ENCODE results near the gene TRIM16. TPM values are rescaled to one million over a fixed set of nuclear protein-coding genes. Genes with fewer than 3 reads are reported as not detected.
"Not testable (repeated sequence)": the region's sequence is repeated elsewhere in the genome, so short reads cannot be mapped to it uniquely, and the experiment has no call there.

The TRIM16 gene
- total and polyA plus RNA-seq, 9 of the 15 experiments (the other 6 are each of a cell fraction or from before 2014, with no cell fraction given) = 3.5 to 9.2 (median 8.2) TPM

- intact Hi-C loops (cut with micrococcal nuclease) = not testable (repeated sequence)
Measured at GRCh38 chr17:15583313-15583712, 100.8 kb downstream of the TRIM16 start.

GRCh38 chr17:15581462-15581861 is 102.6 kb downstream of the TRIM16 start:
- POLR2A ChIA-PET; H4K20me1 ChIP-seq (replicated peaks; ENCODE audit: control insufficient read depth, insufficient read depth, low read length); CTCF ChIA-PET (ENCODE audit: low intra/inter-chr PET ratio); DNase-seq (ENCODE audit: extremely low read depth in 1 of 4, low spot score in 3 of 4); H3K27ac ChIP-seq (ENCODE audit: extremely low read depth, low read depth, low read length); H3K4me3 ChIP-seq; H3K4me2 ChIP-seq (ENCODE audit: insufficient read depth, low read length); FAIRE-seq; H3K36me3 ChIP-seq (ENCODE audit: control insufficient read depth, insufficient read depth, low read length); H3K9ac ChIP-seq (ENCODE audit: insufficient read depth in 1 of 2, low read depth in 2 of 2, low read length in 2 of 2); ATAC-seq; H3K9me1 ChIP-seq (ENCODE audit: control insufficient read depth, insufficient read depth, low read length); in situ Hi-C loops (cut with MboI); H3K27me3 ChIP-seq (ENCODE audit: control insufficient read depth in 2 of 2, insufficient read depth in 2 of 2, low read length in 2 of 2); H3K79me2 ChIP-seq (ENCODE audit: control insufficient read depth, insufficient read depth, low read length); H3K4me1 ChIP-seq (replicated peaks in 1 of 2; ENCODE audit: control insufficient read depth in 2 of 2, insufficient read depth in 2 of 2, low read length in 2 of 2); H2AFZ ChIP-seq (ENCODE audit: low read depth, low read length); H3K9me3 ChIP-seq (replicated peaks; ENCODE audit: control insufficient read depth, insufficient read depth, low read depth, low read length); intact Hi-C loops (cut with micrococcal nuclease); BruUV-seq (replicated peaks): not testable (repeated sequence)
- 5% methylated on average over 3 of the region's 4 CpGs for WGBS (ENCODE audit: insufficient coverage, low coverage, missing lambda C conversion rate)

More at GRCh38 chr17:15583313-15583712, 100.8 kb downstream of the TRIM16 start:
- POLR2A ChIA-PET; H3K27me3 ChIP-seq (ENCODE audit: control insufficient read depth in 2 of 2, insufficient read depth in 2 of 2, low read length in 2 of 2); ATAC-seq; FAIRE-seq; H3K27ac ChIP-seq (ENCODE audit: extremely low read depth, low read depth, low read length); H3K36me3 ChIP-seq (ENCODE audit: control insufficient read depth, insufficient read depth, low read length); BruUV-seq (replicated peaks); H4K20me1 ChIP-seq (replicated peaks; ENCODE audit: control insufficient read depth, insufficient read depth, low read length); H3K79me2 ChIP-seq (ENCODE audit: control insufficient read depth, insufficient read depth, low read length); H2AFZ ChIP-seq (ENCODE audit: low read depth, low read length); CTCF ChIA-PET (ENCODE audit: low intra/inter-chr PET ratio); H3K9ac ChIP-seq (ENCODE audit: insufficient read depth in 1 of 2, low read depth in 2 of 2, low read length in 2 of 2); in situ Hi-C loops (cut with MboI); DNase-seq (ENCODE audit: extremely low read depth in 1 of 4, low spot score in 3 of 4); H3K4me3 ChIP-seq; H3K4me1 ChIP-seq (replicated peaks in 1 of 2; ENCODE audit: control insufficient read depth in 2 of 2, insufficient read depth in 2 of 2, low read length in 2 of 2); H3K4me2 ChIP-seq (ENCODE audit: insufficient read depth, low read length); H3K9me3 ChIP-seq (replicated peaks; ENCODE audit: control insufficient read depth, insufficient read depth, low read depth, low read length); H3K9me1 ChIP-seq (ENCODE audit: control insufficient read depth, insufficient read depth, low read length): not testable (repeated sequence)
- 0% methylated on average over 2 of the region's 5 CpGs for WGBS (ENCODE audit: insufficient coverage, low coverage, missing lambda C conversion rate)

Small RNA genes lying within 50 kb of the gene (small RNA-seq; reads per million reads assigned to genes)
- gene AC005838.1 (not detected), gene ZNF29P (not detected)

Other genes starting within 250 kb of the TRIM16 start
- gene CDRT4, start 216.7 kb downstream of the TRIM16 start, total RNA-seq (2014; rRNA removed) = 3.5 and 4.4 TPM in 2 replicates
- 4.2 and 7.3 TPM in 2 replicates for gene CDRT4, start 216.7 kb downstream of the TRIM16 start, total RNA-seq (2014; rRNA removed; fragmentation: Illumina TruSeq; extraction: Trizol)
- 1.5 and 1.7 TPM in 2 replicates for gene CDRT4, start 216.7 kb downstream of the TRIM16 start, total RNA-seq (2015; rRNA removed; fragmentation: Illumina TruSeq; extraction: Trizol)
- gene CDRT4, start 216.7 kb downstream of the TRIM16 start, total RNA-seq (2021) = 3.0 and 3.1 TPM in 2 replicates
- gene CDRT4, start 216.7 kb downstream of the TRIM16 start, polyA plus RNA-seq (2011; rRNA removed) = 2.5 and 2.7 TPM in 2 replicates
- gene CDRT4, start 216.7 kb downstream of the TRIM16 start, polyA plus RNA-seq (2014; fragmentation: Illumina TruSeq; extraction: Trizol) = 4.2 and 4.5 TPM in 2 replicates
- 1 to 10 TPM; 1.9 to 3.7 TPM for gene CDRT4, start 216.7 kb downstream of the TRIM16 start, polyA plus RNA-seq (2014; fragmentation: Nextera tagmentation; extraction: Ambion mirVana)
- 6.2 and 6.4 TPM in 2 replicates for gene CDRT4, start 216.7 kb downstream of the TRIM16 start, polyA plus RNA-seq (2014; rRNA removed)
- gene TVP23C, start 120.8 kb downstream of the TRIM16 start, total RNA-seq (2014; rRNA removed) = 10.4 and 16.7 TPM in 2 replicates
- 16.8 and 19.8 TPM in 2 replicates for gene TVP23C, start 120.8 kb downstream of the TRIM16 start, total RNA-seq (2014; rRNA removed; fragmentation: Illumina TruSeq; extraction: Trizol)
- 10.2 and 12.8 TPM in 2 replicates for gene TVP23C, start 120.8 kb downstream of the TRIM16 start, total RNA-seq (2015; rRNA removed; fragmentation: Illumina TruSeq; extraction: Trizol)
- 6.5 and 8.0 TPM in 2 replicates for gene TVP23C, start 120.8 kb downstream of the TRIM16 start, total RNA-seq (2021)
- gene TVP23C, start 120.8 kb downstream of the TRIM16 start, polyA plus RNA-seq (2011; rRNA removed) = 4.7 and 8.5 TPM in 2 replicates
- 6.6 TPM in 2 replicates for gene TVP23C, start 120.8 kb downstream of the TRIM16 start, polyA plus RNA-seq (2014; fragmentation: Illumina TruSeq; extraction: Trizol)
- 1 to 10 TPM; 5.7 to 6.9 TPM for gene TVP23C, start 120.8 kb downstream of the TRIM16 start, polyA plus RNA-seq (2014; fragmentation: Nextera tagmentation; extraction: Ambion mirVana)
- gene TVP23C, start 120.8 kb downstream of the TRIM16 start, polyA plus RNA-seq (2014; rRNA removed) = 7.0 and 8.2 TPM in 2 replicates
- 0.18 TPM in 1 of 2 replicates, not detected in the other for gene FBXW10B, start 64.6 kb downstream of the TRIM16 start, total RNA-seq (2014; rRNA removed)
- 0.33 TPM in 1 of 2 replicates, not detected in the other for gene FBXW10B, start 64.6 kb downstream of the TRIM16 start, total RNA-seq (2014; rRNA removed; fragmentation: Illumina TruSeq; extraction: Trizol)
- gene FBXW10B, start 64.6 kb downstream of the TRIM16 start, total RNA-seq (2015; rRNA removed; fragmentation: Illumina TruSeq; extraction: Trizol) = not detected in 2 replicates
- 0.13 TPM in 1 of 2 replicates, not detected in the other for gene FBXW10B, start 64.6 kb downstream of the TRIM16 start, total RNA-seq (2021)
- 0.11 and 0.18 TPM in 2 replicates for gene FBXW10B, start 64.6 kb downstream of the TRIM16 start, polyA plus RNA-seq (2011; rRNA removed)
- gene FBXW10B, start 64.6 kb downstream of the TRIM16 start, polyA plus RNA-seq (2014; fragmentation: Illumina TruSeq; extraction: Trizol) = not detected in 2 replicates
- gene FBXW10B, start 64.6 kb downstream of the TRIM16 start, polyA plus RNA-seq (2014; fragmentation: Nextera tagmentation; extraction: Ambion mirVana) = not detected
- 1.3 TPM in 1 of 2 replicates, not detected in the other for gene FBXW10B, start 64.6 kb downstream of the TRIM16 start, polyA plus RNA-seq (2014; rRNA removed)
- gene ZNF286A, start 15.4 kb upstream of the TRIM16 start, total RNA-seq (2014; rRNA removed) = 14.5 and 15.5 TPM in 2 replicates
- 23.1 and 23.4 TPM in 2 replicates for gene ZNF286A, start 15.4 kb upstream of the TRIM16 start, total RNA-seq (2014; rRNA removed; fragmentation: Illumina TruSeq; extraction: Trizol)
- gene ZNF286A, start 15.4 kb upstream of the TRIM16 start, total RNA-seq (2015; rRNA removed; fragmentation: Illumina TruSeq; extraction: Trizol) = 19.7 and 22.5 TPM in 2 replicates
- 16.8 and 21.5 TPM in 2 replicates for gene ZNF286A, start 15.4 kb upstream of the TRIM16 start, total RNA-seq (2021)
- gene ZNF286A, start 15.4 kb upstream of the TRIM16 start, polyA plus RNA-seq (2011; rRNA removed) = 10.1 and 10.2 TPM in 2 replicates
- 16.7 and 18.4 TPM in 2 replicates for gene ZNF286A, start 15.4 kb upstream of the TRIM16 start, polyA plus RNA-seq (2014; fragmentation: Illumina TruSeq; extraction: Trizol)
- 10 to 100 TPM in 1 of 2 experiments, 1 to 10 TPM in 1; 9.0 to 10.1 TPM for gene ZNF286A, start 15.4 kb upstream of the TRIM16 start, polyA plus RNA-seq (2014; fragmentation: Nextera tagmentation; extraction: Ambion mirVana)
- gene ZNF286A, start 15.4 kb upstream of the TRIM16 start, polyA plus RNA-seq (2014; rRNA removed) = 15.6 and 16.6 TPM in 2 replicates
- not detected in 2 replicates for gene TBC1D26, start 48.0 kb upstream of the TRIM16 start, total RNA-seq (2014; rRNA removed)
- not detected in 2 replicates for gene TBC1D26, start 48.0 kb upstream of the TRIM16 start, total RNA-seq (2014; rRNA removed; fragmentation: Illumina TruSeq; extraction: Trizol)
- not detected in 2 replicates for gene TBC1D26, start 48.0 kb upstream of the TRIM16 start, total RNA-seq (2015; rRNA removed; fragmentation: Illumina TruSeq; extraction: Trizol)
- not detected in 2 replicates for gene TBC1D26, start 48.0 kb upstream of the TRIM16 start, total RNA-seq (2021)
- gene TBC1D26, start 48.0 kb upstream of the TRIM16 start, polyA plus RNA-seq (2011; rRNA removed) = not detected in 2 replicates
- not detected in 2 replicates for gene TBC1D26, start 48.0 kb upstream of the TRIM16 start, polyA plus RNA-seq (2014; fragmentation: Illumina TruSeq; extraction: Trizol)
- gene TBC1D26, start 48.0 kb upstream of the TRIM16 start, polyA plus RNA-seq (2014; fragmentation: Nextera tagmentation; extraction: Ambion mirVana) = under 1 TPM in 1 of 2 experiments, not detected in 1; 0.08 TPM
- not detected in 2 replicates for gene TBC1D26, start 48.0 kb upstream of the TRIM16 start, polyA plus RNA-seq (2014; rRNA removed)

All from K562 (cell line).